SIG-M5 treated with dmso at 0.1 percent for 504 hours (cell line): ENCODE results near the gene NEIL1.
"Not testable (repeated sequence)": the region's sequence is repeated elsewhere in the genome, so short reads cannot be mapped to it uniquely, and the experiment has no call there.

ENCODE experiments used
- DNase-seq: peaks from one replicate; lab custom pipeline; 2025; ENCODE audit not compliant: unreplicated experiment; lab: John Stamatoyannopoulos, UW

Gene NEIL1

DNA sequence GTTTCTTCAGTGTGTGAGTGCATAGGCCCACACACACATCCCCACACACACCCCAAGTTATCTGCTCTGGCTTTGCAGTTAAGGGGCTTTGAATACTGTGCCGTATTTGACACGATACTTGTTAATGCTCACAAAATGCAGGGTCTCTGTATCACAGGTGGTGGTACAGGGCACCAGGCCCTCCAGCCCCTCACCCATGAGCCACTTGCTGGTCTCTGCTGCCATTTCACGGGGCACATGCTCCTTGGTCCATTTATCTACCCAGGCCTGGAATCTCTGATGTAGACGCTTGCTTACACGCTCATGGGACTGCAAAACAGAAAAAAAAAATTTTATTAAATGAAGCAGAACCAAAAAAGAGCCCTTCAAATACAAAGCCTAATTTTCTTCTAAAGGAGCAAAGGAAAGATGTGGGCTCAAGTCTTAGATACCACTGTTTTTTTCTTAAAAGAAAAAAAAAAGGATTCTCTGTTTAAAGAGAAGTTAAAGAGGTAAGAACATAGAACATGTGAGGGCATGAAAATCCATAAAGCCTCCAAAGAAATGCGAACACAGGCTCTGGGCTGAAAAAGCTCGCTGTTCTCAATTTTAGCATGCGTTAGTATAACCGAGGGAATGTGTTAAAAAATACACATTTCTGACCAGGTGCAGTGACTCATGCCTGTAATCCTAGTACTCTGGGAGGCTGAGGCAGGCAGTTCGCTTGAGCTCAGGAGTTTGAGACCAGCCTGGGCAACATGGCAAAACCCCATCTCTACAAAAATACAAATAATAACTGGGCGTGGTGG, 25.3 kb downstream of the NEIL1 start:
- DNase-seq: no peak

DNA sequence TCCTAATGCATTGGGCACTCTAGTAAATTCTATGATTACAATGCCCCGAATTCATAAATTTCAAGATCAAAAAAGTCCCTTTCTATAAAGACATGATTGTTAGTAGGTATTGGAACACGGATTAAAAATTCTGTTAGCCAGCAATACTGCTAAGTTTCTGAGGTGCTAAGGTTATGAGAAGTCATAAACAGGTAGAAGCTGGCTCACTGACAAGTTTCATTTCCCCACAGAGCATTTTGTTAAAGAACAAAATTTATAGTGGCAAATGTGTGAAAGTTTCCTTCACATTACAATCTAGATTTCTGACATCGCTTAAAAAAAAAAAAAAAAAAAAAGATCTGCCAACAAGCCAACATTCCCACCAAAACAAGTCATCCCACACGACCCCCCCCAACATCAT, 33.9 kb downstream of the NEIL1 start:
- DNase-seq: no peak

- DNase-seq: not testable (repeated sequence)
Observed at GRCh38 chr15:75383986-75384385, 37.1 kb downstream of the NEIL1 start.

GRCh38 chr15:75389791-75390382, 43.0 kb downstream of the NEIL1 start:
- DNase-seq: no peak

DNA sequence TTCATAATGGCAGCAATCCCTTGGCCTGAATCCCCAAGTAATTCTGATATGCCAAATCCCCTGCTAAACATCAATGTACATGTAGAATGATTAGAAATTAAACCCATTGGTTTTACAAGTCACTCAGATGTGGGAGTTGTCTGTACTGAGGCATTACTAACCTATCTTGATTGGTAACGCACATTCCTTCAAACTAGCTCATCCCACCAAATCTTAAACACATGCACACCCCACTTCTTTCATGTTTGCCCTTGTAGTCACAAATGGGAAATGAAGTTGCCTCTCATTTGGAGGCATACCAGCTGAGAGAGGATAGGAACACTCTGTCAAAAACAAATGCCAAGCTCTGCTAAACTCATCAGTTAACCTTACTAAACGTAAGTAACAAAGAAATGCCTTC, 50.7 kb downstream of the NEIL1 start:
- DNase-seq: no peak

- no peak for DNase-seq
Observed at GRCh38 chr15:75403892-75404291, 57.1 kb downstream of the NEIL1 start.
